ENCODE results near the gene STUB1.
A peak's percentile ranks its signal among the peaks of the same experiment; 100 is the strongest.

Gene STUB1

DNA sequence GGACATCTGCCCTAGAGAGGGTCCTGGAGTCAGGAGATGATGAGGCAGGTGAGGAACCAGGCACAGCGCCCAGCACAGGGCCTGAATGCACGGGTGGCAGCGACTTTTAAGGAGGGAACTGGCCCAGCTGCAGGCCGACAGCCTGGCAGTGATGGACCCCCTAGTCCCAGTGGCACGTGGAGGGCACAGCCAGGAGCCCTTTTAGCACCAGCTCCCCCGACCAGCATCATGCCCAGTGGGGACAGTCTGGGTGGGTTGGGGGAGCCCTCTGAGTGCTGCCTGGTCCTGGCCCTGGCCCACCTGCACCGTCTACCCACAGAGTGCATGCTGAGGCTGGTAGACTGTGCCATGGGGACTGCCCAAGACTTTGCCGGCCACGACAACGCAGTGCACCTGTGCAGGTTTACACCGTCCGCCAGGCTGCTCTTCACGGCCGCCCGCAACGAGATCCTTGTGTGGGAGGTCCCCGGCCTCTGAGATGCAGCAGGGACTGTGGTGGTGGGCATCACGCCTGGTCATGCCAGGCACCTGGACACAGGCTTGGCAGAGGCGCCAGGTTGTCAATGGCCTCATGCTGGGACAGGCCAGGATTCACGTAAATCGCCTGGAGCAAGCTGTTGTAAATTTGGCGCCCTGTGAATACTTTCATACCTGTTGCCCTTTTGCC lies 13.0 kb upstream of the STUB1 start:
- DNase-seq (ENCODE audit: low read depth) = no peak

DNA sequence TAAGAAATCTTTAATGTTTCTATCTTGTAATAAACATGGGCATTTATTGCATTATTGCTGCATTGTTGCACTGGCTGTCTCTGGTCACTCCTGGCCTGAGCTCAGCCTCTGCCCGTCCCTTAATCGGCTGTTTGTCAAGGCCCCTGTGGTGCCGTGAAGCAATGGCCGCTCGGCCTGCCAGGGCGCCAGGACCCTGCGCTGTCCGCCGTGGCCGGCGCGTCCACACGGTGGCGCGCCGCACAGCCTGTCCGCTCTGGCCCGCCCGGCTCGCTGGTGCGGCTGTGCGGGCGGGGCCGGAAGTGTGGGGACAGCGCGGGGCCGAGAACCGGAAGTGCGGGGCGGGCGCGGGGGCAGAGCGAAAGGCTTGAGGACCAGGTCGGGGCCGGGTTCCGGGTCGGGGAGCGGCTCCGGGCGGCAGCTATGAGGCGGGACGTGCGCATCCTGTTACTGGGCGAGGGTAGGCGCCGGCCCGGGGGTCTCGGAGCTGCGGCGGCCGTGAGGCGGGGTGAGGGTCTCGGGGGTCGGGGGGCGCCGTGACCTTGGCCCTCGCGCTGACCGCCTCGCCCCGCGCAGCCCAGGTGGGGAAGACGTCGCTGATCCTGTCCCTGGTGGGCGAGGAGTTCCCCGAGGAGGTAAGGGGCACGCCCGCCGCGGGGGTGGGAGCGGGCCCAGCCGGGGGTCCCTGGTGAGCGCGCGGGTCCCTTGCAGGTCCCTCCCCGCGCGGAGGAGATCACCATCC lies 12.3 kb upstream of the STUB1 start, which contains the start of gene RHOT2:
TSS of gene RHOT2 (plus strand) at position 353 of the 739 bp plus-strand sequence. CDS start at position 421, 68 bp downstream.
- peak; percentile 75 for DNase-seq (ENCODE audit: low read depth)

DNA sequence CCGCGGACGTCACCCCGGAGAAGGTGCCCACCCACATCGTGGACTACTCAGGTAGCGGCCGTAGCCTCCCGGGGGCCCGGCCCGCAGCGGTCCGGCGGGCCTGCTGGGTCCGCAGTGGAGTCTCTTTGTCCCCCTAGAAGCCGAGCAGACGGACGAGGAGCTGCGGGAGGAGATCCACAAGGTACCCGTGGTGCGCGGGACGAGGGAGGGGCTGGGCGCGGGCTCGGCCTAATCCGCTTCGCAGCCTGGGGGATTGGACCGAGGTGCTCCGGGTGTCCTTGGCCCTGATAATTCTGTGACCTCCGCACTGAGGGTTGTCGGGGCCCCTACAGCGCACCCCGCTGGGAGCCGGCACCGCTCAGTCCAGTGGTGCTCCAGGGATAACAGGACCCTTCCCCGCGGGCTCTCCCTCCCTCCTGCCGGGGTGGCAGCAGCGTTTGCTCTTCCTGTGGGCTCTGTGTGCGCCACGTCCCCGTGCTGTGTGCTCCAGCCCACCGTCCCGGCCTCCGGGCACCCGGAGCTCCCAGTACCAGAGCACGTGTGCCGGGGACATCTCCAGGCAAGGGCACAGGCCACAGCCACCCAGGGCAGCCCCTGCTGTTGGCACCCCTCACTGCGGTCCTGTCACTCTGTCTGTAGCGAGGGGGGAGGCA lies 11.6 kb upstream of the STUB1 start:
- no peak for DNase-seq (ENCODE audit: low read depth)

DNA sequence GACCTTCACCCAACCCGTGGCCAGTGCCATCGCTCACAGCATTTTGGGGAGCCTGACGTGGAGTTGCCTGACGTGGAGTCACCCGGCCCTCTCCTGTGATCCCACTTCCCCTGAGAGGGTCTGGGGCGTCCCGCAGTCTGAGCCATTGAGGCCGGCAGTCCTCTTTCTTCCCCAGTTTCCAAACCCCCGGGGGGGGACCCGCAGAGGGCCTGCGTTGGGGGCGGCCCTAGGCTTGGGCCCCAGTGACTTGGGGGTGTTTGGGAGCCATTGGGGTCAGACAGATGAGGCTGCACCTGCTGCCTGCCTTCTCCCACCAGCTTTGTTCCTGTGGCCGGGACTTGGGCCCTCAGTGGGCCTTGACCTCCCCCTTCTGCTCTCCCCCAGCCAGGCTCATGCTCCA lies 10.5 kb upstream of the STUB1 start:
- no peak for DNase-seq (ENCODE audit: low read depth)

DNA sequence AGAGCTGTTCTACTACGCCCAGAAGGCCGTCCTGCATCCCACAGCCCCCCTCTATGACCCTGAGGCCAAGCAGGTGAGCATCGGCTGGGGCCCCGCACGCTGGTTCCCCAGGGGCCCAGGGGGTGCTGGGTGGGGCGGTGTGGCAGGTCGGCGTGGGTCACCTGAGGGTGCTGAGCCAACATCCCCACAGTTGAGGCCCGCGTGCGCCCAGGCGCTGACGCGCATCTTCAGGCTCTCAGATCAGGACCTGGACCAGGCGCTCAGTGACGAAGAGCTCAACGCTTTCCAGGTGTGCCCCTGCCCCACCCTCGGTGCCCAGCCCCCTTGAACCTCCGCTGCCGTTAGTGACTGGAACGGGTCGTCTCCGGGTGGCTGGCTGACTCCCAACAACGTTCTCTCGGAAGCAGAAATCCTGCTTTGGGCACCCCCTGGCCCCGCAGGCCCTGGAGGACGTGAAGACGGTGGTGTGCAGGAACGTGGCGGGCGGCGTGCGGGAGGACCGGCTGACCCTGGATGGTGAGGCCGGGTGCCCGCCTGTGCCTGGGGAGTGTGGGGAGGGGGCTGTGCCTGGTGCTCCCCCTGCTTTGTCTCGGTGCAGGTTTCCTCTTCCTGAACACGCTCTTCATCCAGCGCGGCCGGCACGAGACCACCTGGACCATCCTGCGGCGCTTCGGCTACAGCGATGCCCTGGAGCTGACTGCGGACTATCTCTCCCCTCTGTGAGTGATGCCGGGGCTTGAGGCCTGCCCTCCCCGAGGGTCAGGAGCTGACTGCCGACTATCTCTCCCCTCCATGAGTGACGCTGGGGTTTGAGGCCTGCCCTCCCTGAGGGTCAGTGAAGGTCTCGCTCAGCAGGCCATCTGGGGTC lies 9.5 kb upstream of the STUB1 start:
- DNase-seq (ENCODE audit: low read depth) = no peak

DNA sequence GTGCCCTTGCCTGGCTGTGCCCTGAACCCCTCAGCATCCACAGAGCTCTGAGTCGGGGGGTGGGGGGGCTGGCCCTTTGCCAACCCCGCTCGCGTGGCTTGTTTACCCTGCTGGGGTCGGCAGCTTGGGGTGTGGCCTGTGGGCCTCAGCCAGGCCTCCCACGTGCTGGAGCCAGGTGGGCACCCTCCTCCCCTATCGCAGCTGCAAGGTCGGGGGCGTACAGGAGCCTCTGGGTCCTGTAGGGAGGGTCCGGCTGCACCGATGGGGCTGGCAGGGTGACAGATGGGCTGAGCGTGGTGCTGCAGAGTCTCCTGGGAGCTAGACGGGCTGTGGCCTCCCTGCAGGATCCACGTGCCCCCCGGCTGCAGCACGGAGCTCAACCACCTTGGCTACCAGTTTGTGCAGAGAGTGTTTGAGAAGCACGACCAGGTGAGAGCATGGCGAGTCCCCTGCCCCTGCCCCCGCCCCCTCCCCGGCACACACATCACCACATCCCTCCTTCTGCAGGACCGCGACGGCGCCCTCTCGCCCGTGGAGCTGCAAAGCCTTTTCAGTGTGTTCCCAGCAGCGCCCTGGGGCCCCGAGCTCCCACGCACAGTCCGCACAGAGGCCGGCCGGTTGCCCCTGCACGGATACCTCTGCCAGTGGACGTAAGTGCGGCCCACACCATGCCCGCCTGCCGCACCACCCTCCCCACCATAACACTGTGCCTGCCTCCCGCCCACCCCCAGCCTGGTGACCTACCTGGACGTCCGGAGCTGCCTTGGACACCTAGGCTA lies 8.7 kb upstream of the STUB1 start:
- DNase-seq (ENCODE audit: low read depth) = no peak

DNA sequence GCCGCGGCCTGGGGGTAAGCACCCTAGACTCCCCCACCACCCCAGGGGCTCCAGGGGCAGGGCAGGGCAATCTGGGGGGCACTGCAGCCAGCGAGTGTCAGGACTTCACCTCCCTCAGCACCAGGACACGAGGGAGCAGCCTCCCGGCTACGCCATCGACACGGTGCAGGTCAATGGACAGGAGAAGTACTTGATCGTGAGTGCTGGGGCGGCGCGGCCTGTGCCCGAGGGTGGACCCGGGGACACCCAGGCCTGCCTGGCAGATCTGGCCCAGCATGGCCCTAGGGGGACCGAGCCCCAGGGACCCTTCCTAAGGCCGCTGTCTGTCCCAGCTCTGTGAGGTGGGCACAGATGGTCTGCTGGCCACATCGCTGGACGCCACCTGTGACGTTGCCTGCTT lies 7.8 kb upstream of the STUB1 start:
- no peak for DNase-seq (ENCODE audit: low read depth)

DNA sequence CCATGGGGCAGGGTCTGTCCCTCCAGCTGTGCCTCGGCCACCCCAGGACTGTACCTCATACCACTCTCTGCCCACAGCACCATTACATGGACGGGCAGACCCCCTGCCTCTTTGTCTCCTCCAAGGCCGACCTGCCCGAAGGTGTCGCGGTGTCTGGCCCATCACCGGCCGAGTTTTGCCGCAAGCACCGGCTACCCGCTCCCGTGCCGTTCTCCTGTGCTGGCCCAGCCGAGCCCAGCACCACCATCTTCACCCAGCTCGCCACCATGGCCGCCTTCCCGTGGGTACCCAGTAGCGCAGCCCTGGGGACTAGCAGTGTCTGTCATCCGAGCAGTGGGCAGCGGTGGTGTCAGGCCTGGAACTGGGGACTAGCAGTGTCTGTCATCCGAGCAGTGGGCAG lies 7.4 kb upstream of the STUB1 start:
- DNase-seq (ENCODE audit: low read depth) = no peak

DNA sequence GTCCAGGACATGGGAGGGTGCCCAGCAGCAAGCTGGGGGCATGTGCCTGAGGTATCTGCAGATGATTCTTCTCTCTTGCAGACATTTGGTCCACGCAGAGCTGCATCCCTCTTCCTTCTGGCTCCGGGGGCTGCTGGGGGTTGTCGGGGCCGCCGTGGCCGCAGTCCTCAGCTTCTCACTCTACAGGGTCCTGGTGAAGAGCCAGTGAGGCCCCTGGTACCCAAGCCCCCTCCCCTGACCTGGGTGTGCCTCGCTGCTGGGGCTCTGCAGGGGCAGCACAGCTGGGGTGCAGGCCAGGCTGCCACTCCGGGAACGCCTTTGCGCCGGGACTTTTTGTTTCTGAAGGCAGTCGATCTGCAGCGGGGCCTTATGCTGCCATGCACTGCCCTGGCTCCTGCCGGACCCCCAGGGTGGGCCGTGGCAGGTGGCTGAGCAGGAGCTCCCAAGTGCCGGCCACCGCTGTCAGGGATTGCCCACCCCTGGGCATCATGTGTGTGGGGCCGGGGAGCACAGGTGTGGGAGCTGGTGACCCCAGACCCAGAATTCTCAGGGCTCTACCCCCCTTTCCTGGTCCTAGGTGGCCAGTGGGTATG lies 6.7 kb upstream of the STUB1 start:
- no peak for DNase-seq (ENCODE audit: low read depth)

DNA sequence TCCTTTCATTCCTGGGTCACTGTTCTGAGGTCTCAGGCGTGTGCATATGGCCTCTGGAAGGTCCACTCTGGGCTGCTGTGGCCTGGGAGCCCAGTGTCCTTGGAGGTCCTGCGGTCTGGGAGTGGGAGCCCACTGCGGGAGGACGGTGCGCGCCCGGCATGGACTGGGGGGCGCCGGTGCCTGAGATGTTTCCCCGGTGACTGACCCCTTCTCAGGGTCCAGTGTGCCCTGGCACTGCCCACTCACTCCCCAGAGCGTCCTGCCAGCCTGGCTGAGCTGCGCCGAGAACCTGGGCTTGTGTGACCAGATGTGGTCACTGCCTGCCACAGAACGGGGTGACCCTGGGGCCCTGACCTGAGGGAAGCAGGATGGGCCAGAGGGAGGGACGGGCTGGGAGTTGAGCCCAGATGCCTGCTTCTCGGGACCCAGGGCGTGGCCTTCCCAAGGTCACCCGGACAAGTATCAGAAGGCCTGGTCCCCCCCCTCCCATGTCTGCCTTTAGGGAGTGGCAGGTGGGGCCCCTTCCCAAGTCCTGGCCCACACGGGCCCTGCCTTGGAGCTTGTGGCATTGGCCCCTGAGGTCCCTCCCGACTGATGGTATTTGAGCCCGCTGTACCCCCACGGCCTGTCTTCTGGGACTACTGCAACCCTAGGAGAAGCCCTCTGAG lies 5.9 kb upstream of the STUB1 start:
- no peak for DNase-seq (ENCODE audit: low read depth)

DNA sequence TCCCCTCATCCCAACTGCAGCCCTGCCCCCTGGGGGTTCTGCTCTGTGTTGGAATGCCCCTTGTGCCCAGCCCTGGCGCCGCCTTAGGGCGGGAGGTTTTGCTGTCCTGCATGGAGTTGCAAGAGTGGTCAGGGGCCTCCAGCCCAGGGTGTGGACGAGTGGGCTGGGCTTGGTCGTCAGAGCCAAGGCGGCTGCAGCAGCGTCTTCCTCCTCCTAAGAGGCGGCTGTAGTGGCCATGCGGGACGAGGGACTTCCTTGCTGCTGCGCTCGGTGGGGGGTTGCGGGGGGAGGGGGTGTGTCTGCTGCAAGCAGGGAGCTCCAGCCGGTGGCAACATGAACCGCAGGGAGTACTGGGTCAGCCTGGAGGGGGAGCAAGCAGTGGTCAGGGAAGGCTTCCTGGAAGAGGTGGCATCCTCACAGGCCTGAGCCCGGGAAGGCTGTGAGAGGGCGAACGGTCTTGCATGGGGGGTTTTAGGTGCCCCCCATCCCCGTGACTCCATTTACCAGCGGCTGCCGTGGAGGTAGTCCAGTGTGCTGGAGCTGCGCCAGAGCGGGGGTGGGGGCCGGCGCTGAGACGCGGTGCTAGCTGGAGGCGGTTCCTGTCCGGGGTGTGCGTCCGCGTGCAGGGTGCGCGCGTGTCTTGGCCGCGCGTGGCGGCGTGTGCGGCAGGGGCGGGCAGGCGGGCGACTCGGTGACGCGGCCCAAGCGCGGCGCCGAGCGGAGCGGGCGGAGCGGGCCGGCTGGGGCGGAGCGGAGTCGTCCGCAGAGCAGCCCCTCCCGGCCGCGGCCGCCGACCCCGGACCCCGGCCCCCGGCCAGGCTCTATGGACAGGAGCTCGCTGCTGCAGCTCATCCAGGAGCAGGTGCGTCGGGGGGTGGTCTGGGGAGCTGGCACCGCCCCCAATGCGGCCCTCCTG lies 5.0 kb upstream of the STUB1 start, which contains the start of gene RHBDL1:
TSS of gene RHBDL1 (plus strand) at position 704 of the 916 bp plus-strand sequence. CDS start at position 824, 120 bp downstream.
- DNase-seq (ENCODE audit: low read depth) = no peak

DNA sequence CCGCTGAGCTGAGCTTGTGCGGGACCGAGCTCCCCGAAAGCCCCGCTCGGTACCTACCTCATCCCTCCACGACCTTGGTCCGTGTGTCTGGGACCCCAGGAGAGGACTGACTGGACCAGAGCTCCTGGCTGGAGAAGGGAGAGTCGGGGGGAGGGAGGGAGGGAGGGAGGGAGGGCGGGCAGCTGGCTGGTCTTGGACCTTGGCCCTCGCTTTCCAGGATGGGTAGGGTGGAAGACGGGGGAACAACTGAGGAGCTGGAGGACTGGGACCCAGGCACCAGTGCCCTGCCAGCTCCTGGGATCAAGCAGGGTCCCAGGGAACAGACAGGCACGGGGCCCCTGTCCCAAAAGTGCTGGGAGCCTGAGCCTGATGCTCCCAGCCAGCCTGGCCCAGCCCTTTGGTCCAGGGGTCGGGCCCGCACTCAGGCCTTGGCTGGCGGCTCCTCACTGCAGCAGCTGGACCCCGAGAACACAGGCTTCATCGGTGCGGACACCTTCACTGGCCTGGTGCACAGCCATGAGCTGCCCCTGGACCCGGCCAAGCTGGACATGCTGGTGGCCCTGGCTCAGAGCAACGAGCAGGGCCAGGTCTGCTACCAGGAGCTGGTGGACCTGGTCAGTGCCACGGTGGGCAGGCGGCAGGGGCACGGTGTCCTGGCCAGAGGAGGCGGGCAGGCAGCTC lies 4.2 kb upstream of the STUB1 start:
- no peak for DNase-seq (ENCODE audit: low read depth)

DNA sequence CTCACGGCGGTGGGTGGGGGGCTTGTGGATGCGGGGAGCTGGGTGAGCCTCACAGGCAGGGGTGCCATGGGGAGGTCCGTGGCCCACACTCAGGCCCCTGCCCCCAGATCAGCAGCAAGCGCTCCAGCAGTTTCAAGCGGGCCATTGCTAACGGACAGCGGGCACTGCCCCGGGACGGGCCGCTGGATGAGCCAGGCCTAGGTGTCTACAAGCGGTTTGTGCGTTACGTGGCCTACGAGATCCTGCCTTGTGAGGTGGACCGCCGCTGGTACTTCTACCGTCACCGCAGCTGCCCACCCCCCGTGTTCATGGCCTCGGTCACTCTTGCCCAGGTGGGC lies 3.7 kb upstream of the STUB1 start:
- DNase-seq (ENCODE audit: low read depth) = no peak

DNA sequence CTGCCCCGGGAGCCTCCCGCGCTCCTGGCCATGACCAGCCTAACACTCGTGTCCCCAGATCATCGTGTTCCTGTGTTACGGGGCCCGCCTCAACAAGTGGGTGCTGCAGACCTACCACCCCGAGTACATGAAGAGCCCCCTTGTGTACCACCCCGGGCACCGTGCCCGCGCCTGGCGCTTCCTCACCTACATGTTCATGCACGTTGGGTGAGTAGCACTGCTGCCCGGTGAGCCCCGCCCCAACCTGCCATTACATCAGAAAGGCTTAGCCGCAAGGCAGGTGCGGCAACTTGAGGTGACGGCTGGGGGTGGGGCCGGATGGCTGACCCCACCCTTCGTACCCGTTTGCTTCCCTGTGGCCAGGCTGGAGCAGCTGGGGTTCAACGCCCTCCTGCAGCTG lies 3.3 kb upstream of the STUB1 start:
- no peak for DNase-seq (ENCODE audit: low read depth)

DNA sequence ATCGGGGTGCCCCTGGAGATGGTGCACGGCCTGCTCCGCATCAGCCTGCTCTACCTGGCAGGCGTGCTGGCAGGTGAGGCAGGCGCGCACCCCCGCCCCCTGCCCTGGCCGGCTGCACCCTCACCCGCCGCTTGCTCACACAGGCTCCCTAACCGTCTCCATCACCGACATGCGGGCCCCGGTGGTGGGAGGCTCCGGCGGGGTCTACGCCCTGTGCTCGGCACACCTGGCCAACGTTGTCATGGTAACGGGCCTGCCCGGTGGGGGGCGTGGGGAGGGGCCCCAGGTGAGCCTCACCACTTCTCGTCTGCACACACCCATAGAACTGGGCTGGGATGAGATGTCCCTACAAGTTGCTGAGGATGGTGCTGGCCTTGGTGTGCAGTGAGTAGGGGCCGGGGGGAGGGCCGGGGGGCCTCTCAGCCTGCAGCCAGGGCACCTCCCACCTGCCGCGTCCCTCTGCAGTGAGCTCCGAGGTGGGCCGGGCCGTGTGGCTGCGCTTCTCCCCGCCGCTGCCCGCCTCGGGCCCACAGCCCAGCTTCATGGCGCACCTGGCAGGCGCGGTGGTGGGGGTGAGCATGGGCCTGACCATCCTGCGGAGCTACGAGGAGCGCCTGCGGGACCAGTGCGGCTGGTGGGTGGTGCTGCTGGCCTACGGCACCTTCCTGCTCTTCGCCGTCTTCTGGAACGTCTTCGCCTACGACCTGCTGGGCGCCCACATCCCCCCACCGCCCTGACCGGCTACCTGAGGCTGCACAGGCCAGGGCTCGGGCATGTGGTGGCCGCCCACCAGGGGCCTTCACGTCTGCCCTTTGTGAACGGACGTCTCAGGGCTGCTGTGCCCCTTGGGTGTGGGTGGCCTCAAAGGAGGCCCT lies 2.7 kb upstream of the STUB1 start:
- DNase-seq (ENCODE audit: low read depth) = no peak

DNA sequence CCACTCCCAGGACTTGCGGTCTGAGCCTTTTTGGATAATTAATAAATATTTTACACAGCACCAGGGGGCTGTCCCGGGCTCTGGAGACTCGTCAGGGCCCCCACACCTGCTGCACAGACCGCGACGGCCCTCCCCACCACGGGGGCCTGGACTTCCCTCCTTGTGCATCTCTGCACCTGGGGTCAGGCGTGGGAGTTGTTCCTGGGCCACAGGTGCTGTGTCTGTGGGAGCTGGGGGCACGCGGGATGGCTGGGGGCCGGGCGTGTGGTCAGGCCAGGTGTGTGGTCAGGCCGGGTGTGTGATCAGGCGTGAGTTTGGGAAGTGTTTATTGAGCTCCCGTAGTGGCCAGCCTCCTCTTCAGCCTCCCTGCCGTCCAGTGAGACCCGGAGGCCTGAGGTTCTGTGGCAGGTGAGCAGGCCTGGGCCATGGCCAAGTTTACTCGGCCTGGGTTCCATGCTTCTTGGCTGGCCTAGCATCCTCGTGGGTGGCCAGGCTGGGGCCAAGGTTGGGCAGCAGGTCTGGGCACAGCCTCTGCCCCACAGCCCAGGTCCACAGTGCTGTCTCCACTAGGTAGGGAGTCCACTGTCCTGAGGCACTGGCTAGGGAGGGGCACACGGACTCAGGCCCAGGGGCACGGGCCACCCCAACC lies 1.9 kb upstream of the STUB1 start:
- DNase-seq (ENCODE audit: low read depth) = no peak
